G401 (cell line): ENCODE measurements around the gene BATF3. TPM values are rescaled to one million over a fixed set of nuclear protein-coding genes. Genes with fewer than 3 reads are reported as not detected.
"Not testable (repeated sequence)": the region's sequence is repeated elsewhere in the genome, so short reads cannot be mapped to it uniquely, and the experiment has no call there.

ENCODE experiments used
- DNase-seq: peaks from one replicate; pipeline ENCODE4 v3.0.0-alpha.2; 2015; ENCODE audit warnings: low spot score
- in situ Hi-C: cut with HindIII; loops from 2 replicates; pipeline ENCODE4 v1.10.0; 2016; ENCODE audit warnings: low sequenced_read_pairs, mixed read lengths
- total RNA-seq: library from RNA; depleted of rRNA; stranded (reverse); fragments of >200 nt; shearing (Covaris generic); gene quantifications from 2 replicates; pipeline ENCODE4 v1.2.3, GENCODE V29; 2014; rRNA removed

BATF3 gene
- total RNA-seq, 1 experiment from 2014 or later = 10.2 TPM

GRCh38 chr1:212644866-212645545, 54.6 kb downstream of the BATF3 start:
- in situ Hi-C loops = no loop called here
- no peak for DNase-seq

GRCh38 chr1:212643877-212644276, 55.8 kb downstream of the BATF3 start:
- in situ Hi-C loops = no loop called here
- no peak for DNase-seq

GRCh38 chr1:212641956-212642355, 57.7 kb downstream of the BATF3 start:
- DNase-seq = no peak
- in situ Hi-C loops = no loop called here

GRCh38 chr1:212640223-212640878, 59.3 kb downstream of the BATF3 start:
- in situ Hi-C loops = no loop called here
- DNase-seq = no peak

- DNase-seq, in situ Hi-C loops: not testable (repeated sequence)
These were observed 60.1 kb downstream of the BATF3 start for GRCh38 chr1:212639524-212639923.

- in situ Hi-C loops = no loop called here
These were observed 61.0 kb downstream of the BATF3 start for GRCh38 chr1:212638492-212639151.

GRCh38 chr1:212637902-212638301, 61.7 kb downstream of the BATF3 start:
- no peak for DNase-seq

More at GRCh38 chr1:212638492-212639151, 61.0 kb downstream of the BATF3 start:
- DNase-seq = no peak

More at GRCh38 chr1:212637902-212638301, 61.7 kb downstream of the BATF3 start:
- in situ Hi-C loops = no loop called here

Other genes starting within 250 kb of the BATF3 start
- 51.7 and 59.9 TPM in 2 replicates for gene ATF3, start 91.1 kb downstream of the BATF3 start, total RNA-seq
- gene NSL1, start 91.9 kb upstream of the BATF3 start, total RNA-seq = 74.3 and 107 TPM in 2 replicates
- gene TATDN3, start 92.1 kb upstream of the BATF3 start, total RNA-seq = 12.2 and 15.1 TPM in 2 replicates
- not detected in 2 replicates for gene SPATA45, start 147.8 kb upstream of the BATF3 start, total RNA-seq
- 17.0 and 20.3 TPM in 2 replicates for gene FLVCR1, start 158.4 kb upstream of the BATF3 start, total RNA-seq